WTC11 (cell line): ENCODE measurements around the gene ATP2B2. TPM values are rescaled to one million over a fixed set of nuclear protein-coding genes. Genes with fewer than 3 reads are reported as not detected.

Experiments used
- ATAC-seq: fragments of 200-7000 bp; cut with Tn5 transposase; 2 replicates; pipeline ENCODE4 v1.10.0; 2021; ENCODE audit warnings: mild to moderate bottlenecking, moderate library complexity
- CTCF ChIA-PET: fragments of 300-600 bp; sonication (Branson Sonifier 250); formaldehyde crosslinking; loops from one replicate; lab custom pipeline; 2021; ENCODE audit warnings: antibody characterized with exemption; lab: Charles Lee
- POLR2A ChIA-PET: fragments of 350-600 bp; sonication (Branson Sonifier 250); formaldehyde crosslinking; loops from one replicate; lab custom pipeline; 2021; ENCODE audit warnings: antibody characterized with exemption; lab: Charles Lee
- DNase-seq: peaks from one replicate; pipeline ENCODE4 v3.0.0; 2021; ENCODE audit warnings: low spot score
- H3K27ac Mint-ChIP-seq: 2 replicates; pipeline ENCODE4 v1.8.0; 2021; ENCODE audit warnings: mixed read lengths
- H3K27me3 Mint-ChIP-seq: 2 replicates; pipeline ENCODE4 v1.8.0; 2021; ENCODE audit warnings: low read depth, mild to moderate bottlenecking, moderate library complexity, mixed read lengths
- H3K36me3 Mint-ChIP-seq: 2 replicates; pipeline ENCODE4 v1.8.0; 2021; ENCODE audit warnings: mixed read lengths
- H3K4me1 Mint-ChIP-seq: 2 replicates; pipeline ENCODE4 v1.8.0; 2022; ENCODE audit warnings: mixed read lengths
- H3K4me3 Mint-ChIP-seq: 2 replicates; pipeline ENCODE4 v1.8.0; 2021; ENCODE audit warnings: mild to moderate bottlenecking, moderate library complexity, mixed read lengths
- H3K9me3 Mint-ChIP-seq: 2 replicates; pipeline ENCODE4 v1.8.0; 2021; ENCODE audit warnings: mixed read lengths
- ATF1 ChIP-seq: sonication (generic); formaldehyde crosslinking; IDR thresholded peaks from 2 replicates; pipeline ENCODE4 v1.8.1; 2023; ENCODE audit warnings: mild to moderate bottlenecking, moderate library complexity, missing genetic modification reagents
- ESRRA ChIP-seq: sonication (generic); formaldehyde crosslinking; IDR thresholded peaks from 2 replicates; pipeline ENCODE4 v1.8.1; 2022; ENCODE audit warnings: mild to moderate bottlenecking, missing genetic modification reagents, borderline replicate concordance
- FOXJ3 ChIP-seq: sonication (generic); formaldehyde crosslinking; IDR thresholded peaks from 2 replicates; pipeline ENCODE4 v1.9.0; 2021; ENCODE audit warnings: missing genetic modification reagents, mild to moderate bottlenecking, borderline replicate concordance
- IRF2 ChIP-seq: sonication (generic); formaldehyde crosslinking; IDR thresholded peaks from 2 replicates; pipeline ENCODE4 v1.8.0; 2022; ENCODE audit warnings: low read depth, missing genetic modification reagents, borderline replicate concordance
- JAZF1 ChIP-seq: fragments of 250-450 bp; sonication (Bioruptor Pico); IDR thresholded peaks from 2 replicates; pipeline ENCODE4 v1.9.0; 2021; ENCODE audit warnings: moderate library complexity, mild to moderate bottlenecking, inconsistent platforms
- NR1H2 ChIP-seq: sonication (generic); formaldehyde crosslinking; IDR thresholded peaks from 2 replicates; pipeline ENCODE4 v1.9.0; 2021; ENCODE audit warnings: mild to moderate bottlenecking, moderate library complexity, missing genetic modification reagents
- SMAD3 ChIP-seq: sonication (generic); formaldehyde crosslinking; IDR thresholded peaks from 2 replicates; pipeline ENCODE4 v1.8.0; 2022; ENCODE audit warnings: missing genetic modification reagents, mild to moderate bottlenecking, borderline replicate concordance
- SMAD4 ChIP-seq: sonication (generic); formaldehyde crosslinking; IDR thresholded peaks from 2 replicates; pipeline ENCODE4 v1.8.0; 2022; ENCODE audit warnings: mild to moderate bottlenecking, missing genetic modification reagents
- SOX15 ChIP-seq: fragments of 250-450 bp; sonication (Bioruptor Pico); IDR thresholded peaks from 2 replicates; pipeline ENCODE4 v1.9.0; 2021; ENCODE audit warnings: mild to moderate bottlenecking
- ZBTB21 ChIP-seq: sonication (generic); formaldehyde crosslinking; IDR thresholded peaks from 2 replicates; pipeline ENCODE4 v1.8.1; 2023; ENCODE audit warnings: mild to moderate bottlenecking, missing genetic modification reagents, borderline replicate concordance
- ZNF121 ChIP-seq: sonication (generic); formaldehyde crosslinking; IDR thresholded peaks from 2 replicates; pipeline ENCODE4 v1.8.0; 2023; ENCODE audit warnings: missing genetic modification reagents
- ZNF263 ChIP-seq: sonication (generic); formaldehyde crosslinking; IDR thresholded peaks from 2 replicates; pipeline ENCODE4 v1.8.1; 2022; ENCODE audit warnings: low read depth, mild to moderate bottlenecking, moderate library complexity, missing genetic modification reagents
- ZNF423 ChIP-seq: fragments of 250-450 bp; sonication (Bioruptor Pico); IDR thresholded peaks from 2 replicates; pipeline ENCODE4 v2.1.2; 2022; ENCODE audit warnings: mild to moderate bottlenecking, moderate library complexity
- total RNA-seq: library from RNA; stranded (reverse); gene quantifications from 3 replicates; pipeline ENCODE4 v1.2.3, GENCODE V29; 2021
- TF ChIP-seq, protein P1 (sequence below): sonication (generic); formaldehyde crosslinking; IDR thresholded peaks from 2 replicates; pipeline ENCODE4 v1.8.0; 2023; ENCODE audit warnings: missing genetic modification reagents
- TF ChIP-seq, protein P2 (sequence below): sonication (generic); formaldehyde crosslinking; IDR thresholded peaks from 2 replicates; pipeline ENCODE4 v1.8.1; 2022; ENCODE audit warnings: mild to moderate bottlenecking, moderate library complexity, missing genetic modification reagents
- TF ChIP-seq, protein P3 (sequence below): sonication (generic); formaldehyde crosslinking; IDR thresholded peaks from 2 replicates; pipeline ENCODE4 v1.8.1; 2023; ENCODE audit warnings: mild to moderate bottlenecking, missing genetic modification reagents
- TF ChIP-seq, protein P4 (sequence below): sonication (generic); formaldehyde crosslinking; IDR thresholded peaks from 2 replicates; pipeline ENCODE4 v1.8.0; 2023; ENCODE audit warnings: missing genetic modification reagents, mild to moderate bottlenecking, borderline replicate concordance
- TF ChIP-seq, protein P5 (sequence below): sonication (generic); formaldehyde crosslinking; IDR thresholded peaks from 2 replicates; pipeline ENCODE4 v1.8.1; 2022; ENCODE audit warnings: low read depth, mild to moderate bottlenecking, moderate library complexity, missing genetic modification reagents, borderline replicate concordance
- TF ChIP-seq, protein P6 (sequence below): fragments of 250-450 bp; sonication (Bioruptor Pico); IDR thresholded peaks from 2 replicates; pipeline ENCODE4 v1.9.0; 2021; ENCODE audit warnings: mild to moderate bottlenecking
- TF ChIP-seq, protein P7 (sequence below): sonication (generic); formaldehyde crosslinking; IDR thresholded peaks from 2 replicates; pipeline ENCODE4 v1.8.0; 2022; ENCODE audit warnings: missing genetic modification reagents

ATP2B2 gene
- total RNA-seq, 1 experiment from 2014 or later, result 0.48 TPM

DNA sequence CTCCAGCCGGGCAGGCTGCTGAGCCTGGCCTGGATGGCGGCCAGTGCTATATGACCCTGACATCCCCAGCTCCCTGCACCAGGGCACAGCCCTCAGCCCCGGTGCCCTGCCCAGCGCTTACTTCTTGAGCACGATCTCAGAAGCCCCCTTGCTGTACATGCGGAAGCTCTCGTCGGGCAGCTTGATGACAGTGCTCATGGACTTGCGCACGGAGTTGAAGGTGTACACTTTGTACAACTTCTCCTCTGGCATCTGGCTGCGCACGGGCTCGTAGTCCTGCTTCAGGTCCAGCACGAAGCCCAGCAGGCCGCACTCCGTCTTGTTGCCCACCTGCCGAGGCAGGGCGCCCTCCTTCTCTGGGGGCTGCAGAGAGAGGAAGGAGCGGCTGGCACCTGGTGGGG lies 145.6 kb downstream of the ATP2B2 start:
- CTCF ChIA-PET, result no interaction called here

More for the DNA sequence above, 145.6 kb downstream of the ATP2B2 start:
- no peak for DNase-seq
- TF ChIP-seq, protein P1, sequence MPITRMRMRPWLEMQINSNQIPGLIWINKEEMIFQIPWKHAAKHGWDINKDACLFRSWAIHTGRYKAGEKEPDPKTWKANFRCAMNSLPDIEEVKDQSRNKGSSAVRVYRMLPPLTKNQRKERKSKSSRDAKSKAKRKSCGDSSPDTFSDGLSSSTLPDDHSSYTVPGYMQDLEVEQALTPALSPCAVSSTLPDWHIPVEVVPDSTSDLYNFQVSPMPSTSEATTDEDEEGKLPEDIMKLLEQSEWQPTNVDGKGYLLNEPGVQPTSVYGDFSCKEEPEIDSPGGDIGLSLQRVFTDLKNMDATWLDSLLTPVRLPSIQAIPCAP (CRISPR knock-in tag), result no peak
- TF ChIP-seq, protein P2, sequence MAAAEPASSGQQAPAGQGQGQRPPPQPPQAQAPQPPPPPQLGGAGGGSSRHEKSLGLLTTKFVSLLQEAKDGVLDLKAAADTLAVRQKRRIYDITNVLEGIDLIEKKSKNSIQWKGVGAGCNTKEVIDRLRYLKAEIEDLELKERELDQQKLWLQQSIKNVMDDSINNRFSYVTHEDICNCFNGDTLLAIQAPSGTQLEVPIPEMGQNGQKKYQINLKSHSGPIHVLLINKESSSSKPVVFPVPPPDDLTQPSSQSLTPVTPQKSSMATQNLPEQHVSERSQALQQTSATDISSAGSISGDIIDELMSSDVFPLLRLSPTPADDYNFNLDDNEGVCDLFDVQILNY (CRISPR knock-in tag), result no peak
- TF ChIP-seq JAZF1 (CRISPR knock-in tag), result no peak
- TF ChIP-seq, protein P3, sequence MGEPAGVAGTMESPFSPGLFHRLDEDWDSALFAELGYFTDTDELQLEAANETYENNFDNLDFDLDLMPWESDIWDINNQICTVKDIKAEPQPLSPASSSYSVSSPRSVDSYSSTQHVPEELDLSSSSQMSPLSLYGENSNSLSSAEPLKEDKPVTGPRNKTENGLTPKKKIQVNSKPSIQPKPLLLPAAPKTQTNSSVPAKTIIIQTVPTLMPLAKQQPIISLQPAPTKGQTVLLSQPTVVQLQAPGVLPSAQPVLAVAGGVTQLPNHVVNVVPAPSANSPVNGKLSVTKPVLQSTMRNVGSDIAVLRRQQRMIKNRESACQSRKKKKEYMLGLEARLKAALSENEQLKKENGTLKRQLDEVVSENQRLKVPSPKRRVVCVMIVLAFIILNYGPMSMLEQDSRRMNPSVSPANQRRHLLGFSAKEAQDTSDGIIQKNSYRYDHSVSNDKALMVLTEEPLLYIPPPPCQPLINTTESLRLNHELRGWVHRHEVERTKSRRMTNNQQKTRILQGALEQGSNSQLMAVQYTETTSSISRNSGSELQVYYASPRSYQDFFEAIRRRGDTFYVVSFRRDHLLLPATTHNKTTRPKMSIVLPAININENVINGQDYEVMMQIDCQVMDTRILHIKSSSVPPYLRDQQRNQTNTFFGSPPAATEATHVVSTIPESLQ (CRISPR knock-in tag), result no peak
- TF ChIP-seq, protein P4, sequence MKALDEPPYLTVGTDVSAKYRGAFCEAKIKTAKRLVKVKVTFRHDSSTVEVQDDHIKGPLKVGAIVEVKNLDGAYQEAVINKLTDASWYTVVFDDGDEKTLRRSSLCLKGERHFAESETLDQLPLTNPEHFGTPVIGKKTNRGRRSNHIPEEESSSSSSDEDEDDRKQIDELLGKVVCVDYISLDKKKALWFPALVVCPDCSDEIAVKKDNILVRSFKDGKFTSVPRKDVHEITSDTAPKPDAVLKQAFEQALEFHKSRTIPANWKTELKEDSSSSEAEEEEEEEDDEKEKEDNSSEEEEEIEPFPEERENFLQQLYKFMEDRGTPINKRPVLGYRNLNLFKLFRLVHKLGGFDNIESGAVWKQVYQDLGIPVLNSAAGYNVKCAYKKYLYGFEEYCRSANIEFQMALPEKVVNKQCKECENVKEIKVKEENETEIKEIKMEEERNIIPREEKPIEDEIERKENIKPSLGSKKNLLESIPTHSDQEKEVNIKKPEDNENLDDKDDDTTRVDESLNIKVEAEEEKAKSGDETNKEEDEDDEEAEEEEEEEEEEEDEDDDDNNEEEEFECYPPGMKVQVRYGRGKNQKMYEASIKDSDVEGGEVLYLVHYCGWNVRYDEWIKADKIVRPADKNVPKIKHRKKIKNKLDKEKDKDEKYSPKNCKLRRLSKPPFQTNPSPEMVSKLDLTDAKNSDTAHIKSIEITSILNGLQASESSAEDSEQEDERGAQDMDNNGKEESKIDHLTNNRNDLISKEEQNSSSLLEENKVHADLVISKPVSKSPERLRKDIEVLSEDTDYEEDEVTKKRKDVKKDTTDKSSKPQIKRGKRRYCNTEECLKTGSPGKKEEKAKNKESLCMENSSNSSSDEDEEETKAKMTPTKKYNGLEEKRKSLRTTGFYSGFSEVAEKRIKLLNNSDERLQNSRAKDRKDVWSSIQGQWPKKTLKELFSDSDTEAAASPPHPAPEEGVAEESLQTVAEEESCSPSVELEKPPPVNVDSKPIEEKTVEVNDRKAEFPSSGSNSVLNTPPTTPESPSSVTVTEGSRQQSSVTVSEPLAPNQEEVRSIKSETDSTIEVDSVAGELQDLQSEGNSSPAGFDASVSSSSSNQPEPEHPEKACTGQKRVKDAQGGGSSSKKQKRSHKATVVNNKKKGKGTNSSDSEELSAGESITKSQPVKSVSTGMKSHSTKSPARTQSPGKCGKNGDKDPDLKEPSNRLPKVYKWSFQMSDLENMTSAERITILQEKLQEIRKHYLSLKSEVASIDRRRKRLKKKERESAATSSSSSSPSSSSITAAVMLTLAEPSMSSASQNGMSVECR, result no peak
- TF ChIP-seq, protein P5, sequence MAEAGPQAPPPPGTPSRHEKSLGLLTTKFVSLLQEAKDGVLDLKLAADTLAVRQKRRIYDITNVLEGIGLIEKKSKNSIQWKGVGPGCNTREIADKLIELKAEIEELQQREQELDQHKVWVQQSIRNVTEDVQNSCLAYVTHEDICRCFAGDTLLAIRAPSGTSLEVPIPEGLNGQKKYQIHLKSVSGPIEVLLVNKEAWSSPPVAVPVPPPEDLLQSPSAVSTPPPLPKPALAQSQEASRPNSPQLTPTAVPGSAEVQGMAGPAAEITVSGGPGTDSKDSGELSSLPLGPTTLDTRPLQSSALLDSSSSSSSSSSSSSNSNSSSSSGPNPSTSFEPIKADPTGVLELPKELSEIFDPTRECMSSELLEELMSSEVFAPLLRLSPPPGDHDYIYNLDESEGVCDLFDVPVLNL (CRISPR knock-in tag), result no peak
- TF ChIP-seq ESRRA (CRISPR knock-in tag), result no peak
- no peak for TF ChIP-seq SMAD3
- no peak for TF ChIP-seq IRF2 (CRISPR knock-in tag)
- no peak for TF ChIP-seq SOX15 (CRISPR knock-in tag)
- TF ChIP-seq FOXJ3 (CRISPR knock-in tag), result no peak
- TF ChIP-seq, protein P6, sequence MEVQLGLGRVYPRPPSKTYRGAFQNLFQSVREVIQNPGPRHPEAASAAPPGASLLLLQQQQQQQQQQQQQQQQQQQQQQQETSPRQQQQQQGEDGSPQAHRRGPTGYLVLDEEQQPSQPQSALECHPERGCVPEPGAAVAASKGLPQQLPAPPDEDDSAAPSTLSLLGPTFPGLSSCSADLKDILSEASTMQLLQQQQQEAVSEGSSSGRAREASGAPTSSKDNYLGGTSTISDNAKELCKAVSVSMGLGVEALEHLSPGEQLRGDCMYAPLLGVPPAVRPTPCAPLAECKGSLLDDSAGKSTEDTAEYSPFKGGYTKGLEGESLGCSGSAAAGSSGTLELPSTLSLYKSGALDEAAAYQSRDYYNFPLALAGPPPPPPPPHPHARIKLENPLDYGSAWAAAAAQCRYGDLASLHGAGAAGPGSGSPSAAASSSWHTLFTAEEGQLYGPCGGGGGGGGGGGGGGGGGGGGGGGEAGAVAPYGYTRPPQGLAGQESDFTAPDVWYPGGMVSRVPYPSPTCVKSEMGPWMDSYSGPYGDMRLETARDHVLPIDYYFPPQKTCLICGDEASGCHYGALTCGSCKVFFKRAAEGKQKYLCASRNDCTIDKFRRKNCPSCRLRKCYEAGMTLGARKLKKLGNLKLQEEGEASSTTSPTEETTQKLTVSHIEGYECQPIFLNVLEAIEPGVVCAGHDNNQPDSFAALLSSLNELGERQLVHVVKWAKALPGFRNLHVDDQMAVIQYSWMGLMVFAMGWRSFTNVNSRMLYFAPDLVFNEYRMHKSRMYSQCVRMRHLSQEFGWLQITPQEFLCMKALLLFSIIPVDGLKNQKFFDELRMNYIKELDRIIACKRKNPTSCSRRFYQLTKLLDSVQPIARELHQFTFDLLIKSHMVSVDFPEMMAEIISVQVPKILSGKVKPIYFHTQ (CRISPR knock-in tag), result no peak
- TF ChIP-seq SMAD4 (CRISPR knock-in tag), result no peak
- no peak for TF ChIP-seq ZBTB21 (CRISPR knock-in tag)
- no peak for TF ChIP-seq ZNF121
- no peak for TF ChIP-seq ATF1 (CRISPR knock-in tag)
- no peak for TF ChIP-seq ZNF263 (CRISPR knock-in tag)
- no peak for TF ChIP-seq ZNF423 (CRISPR knock-in tag)
- TF ChIP-seq, protein P7, sequence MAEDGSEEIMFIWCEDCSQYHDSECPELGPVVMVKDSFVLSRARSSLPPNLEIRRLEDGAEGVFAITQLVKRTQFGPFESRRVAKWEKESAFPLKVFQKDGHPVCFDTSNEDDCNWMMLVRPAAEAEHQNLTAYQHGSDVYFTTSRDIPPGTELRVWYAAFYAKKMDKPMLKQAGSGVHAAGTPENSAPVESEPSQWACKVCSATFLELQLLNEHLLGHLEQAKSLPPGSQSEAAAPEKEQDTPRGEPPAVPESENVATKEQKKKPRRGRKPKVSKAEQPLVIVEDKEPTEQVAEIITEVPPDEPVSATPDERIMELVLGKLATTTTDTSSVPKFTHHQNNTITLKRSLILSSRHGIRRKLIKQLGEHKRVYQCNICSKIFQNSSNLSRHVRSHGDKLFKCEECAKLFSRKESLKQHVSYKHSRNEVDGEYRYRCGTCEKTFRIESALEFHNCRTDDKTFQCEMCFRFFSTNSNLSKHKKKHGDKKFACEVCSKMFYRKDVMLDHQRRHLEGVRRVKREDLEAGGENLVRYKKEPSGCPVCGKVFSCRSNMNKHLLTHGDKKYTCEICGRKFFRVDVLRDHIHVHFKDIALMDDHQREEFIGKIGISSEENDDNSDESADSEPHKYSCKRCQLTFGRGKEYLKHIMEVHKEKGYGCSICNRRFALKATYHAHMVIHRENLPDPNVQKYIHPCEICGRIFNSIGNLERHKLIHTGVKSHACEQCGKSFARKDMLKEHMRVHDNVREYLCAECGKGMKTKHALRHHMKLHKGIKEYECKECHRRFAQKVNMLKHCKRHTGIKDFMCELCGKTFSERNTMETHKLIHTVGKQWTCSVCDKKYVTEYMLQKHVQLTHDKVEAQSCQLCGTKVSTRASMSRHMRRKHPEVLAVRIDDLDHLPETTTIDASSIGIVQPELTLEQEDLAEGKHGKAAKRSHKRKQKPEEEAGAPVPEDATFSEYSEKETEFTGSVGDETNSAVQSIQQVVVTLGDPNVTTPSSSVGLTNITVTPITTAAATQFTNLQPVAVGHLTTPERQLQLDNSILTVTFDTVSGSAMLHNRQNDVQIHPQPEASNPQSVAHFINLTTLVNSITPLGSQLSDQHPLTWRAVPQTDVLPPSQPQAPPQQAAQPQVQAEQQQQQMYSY (CRISPR knock-in tag), result no peak
- no peak for TF ChIP-seq NR1H2 (CRISPR knock-in tag)
- Mint-ChIP-seq H3K4me1 (no peaks in the 10 kb centered on the region), H3K27me3 (no peaks in the 10 kb centered on the region), H3K9me3 (peaks cover 13% of the 10 kb centered on the region), H3K4me3 (no peak overlapping the region), H3K27ac (no peak overlapping the region), H3K36me3 (peaks cover 6% of the 10 kb centered on the region)
- POLR2A ChIA-PET, result no interaction called here
- ATAC-seq, result no peak
